Esophagus muscularis mucosa (tissue), 4 donors: ENCODE measurements around the gene CPEB1. TPM values are rescaled to one million over a fixed set of nuclear protein-coding genes. Genes with fewer than 3 reads are reported as not detected.

Experiments used
- DNase-seq: peaks from one replicate; pipeline ENCODE4 v3.0.0-alpha.2; 2017; ENCODE audit errors: extremely low spot score
- H3K27ac ChIP-seq, 4 donors: fragments of 200-600 bp; sonication (generic); replicated peaks in 1 of 4; 1 replicate in 3 of 4; 2 replicates in 1 of 4; pipeline ENCODE4 v1.5.1; 2016 to 2019; ENCODE audit warnings: mild to moderate bottlenecking in 1 of 4
- H3K27me3 ChIP-seq, 4 donors: fragments of 200-600 bp; sonication (generic); one replicate each; pipeline versions ENCODE4 v1.5.1 to v1.6.0; 2016 to 2019
- H3K36me3 ChIP-seq, 4 donors: fragments of 200-600 bp; sonication (generic); one replicate each; pipeline ENCODE4 v1.5.1; 2016 to 2019
- H3K4me1 ChIP-seq, 4 donors: fragments of 200-600 bp; sonication (generic); one replicate each; pipeline ENCODE4 v1.5.1; 2016 to 2019
- H3K4me3 ChIP-seq, 4 donors: fragments of 200-600 bp; sonication (generic); 1 replicate in 2 of 4; 2 replicates in 2 of 4; pipeline ENCODE4 v1.5.1; 2016 to 2019; ENCODE audit warnings: mild to moderate bottlenecking in 4 of 4, moderate library complexity in 1 of 4
- H3K9me3 ChIP-seq, 4 donors: fragments of 200-600 bp; sonication (generic); 1 replicate in 3 of 4; 2 replicates in 1 of 4; pipeline ENCODE4 v1.5.1; 2016 to 2019
- CTCF ChIP-seq, 3 experiments: fragments of 200-600 bp in 2 of 3; fragments of 450-650 bp in 1 of 3; sonication (generic) in 2 of 3; IDR thresholded peaks; one replicate each; pipeline ENCODE4 v1.5.1; 2017 to 2019; ENCODE audit warnings: antibody characterized with exemption in 3 of 3, mild to moderate bottlenecking in 2 of 3, moderate library complexity in 1 of 3
- EP300 ChIP-seq: sonication (generic); formaldehyde crosslinking; IDR thresholded peaks from one replicate; pipeline ENCODE4 v1.6.1; 2017; ENCODE audit warnings: antibody characterized with exemption
- POLR2A ChIP-seq: fragments of 450-650 bp; IDR thresholded peaks from one replicate; pipeline ENCODE4 v1.6.1; 2017; ENCODE audit warnings: antibody characterized with exemption, moderate library complexity, mild to moderate bottlenecking, low read depth
- POLR2AphosphoS5 ChIP-seq, 2 donors: sonication (generic); formaldehyde crosslinking; IDR thresholded peaks; one replicate each; pipeline ENCODE4 v1.6.1; 2017; ENCODE audit warnings: antibody characterized with exemption in 2 of 2
- WGBS: methylation state at CpG from one replicate; pipeline ENCODE4 v1.1.5; 2018; 5-methylcytosine and 5-hydroxymethylcytosine counted together
- intact Hi-C: fragments of 100-400 bp; cut with DNase I; formaldehyde crosslinking; loops from one replicate; pipeline ENCODE4 v1.15.1; 2023
- total RNA-seq, 4 donors: library from RNA; depleted of rRNA; stranded (reverse); fragments of >200 nt; gene quantifications; one replicate each; pipeline versions ENCODE4 v1.1.0 to v1.2.1, GENCODE V29; 2016

CPEB1 gene
- total RNA-seq, 4 donors from 2014 or later: 5.6 to 8.1 (median 5.9) TPM

GRCh38 chr15:82650046-82650670 lies 3.0 kb upstream of the CPEB1 start:
- TF ChIP-seq EP300 (no peak), CTCF (IDR thresholded peaks at IDR 0.05) (no peak), POLR2AphosphoS5 (IDR thresholded peaks at IDR 0.05) (no peak), POLR2A (no peak)
- no peak for DNase-seq
- intact Hi-C loops: no loop called here

GRCh38 chr15:82649226-82649999 lies 2.2 kb upstream of the CPEB1 start:
- Histone ChIP-seq H3K27ac (no peak overlapping the region), H3K4me1 (peaks cover 17 to 32% (median 30%) of the 10 kb centered on the region in 4 donors), H3K9me3 (no peaks in the 10 kb centered on the region), H3K4me3 (no peak overlapping the region), H3K36me3 (no peaks in the 10 kb centered on the region), H3K27me3 (peaks cover 0 to 39% (median 17%) of the 10 kb centered on the region in 4 donors)
- intact Hi-C loops: loop anchor here (5.0 kb wide), 1 partner anchor 103 kb away; no protein-coding TSS in a partner anchor
- no peak for DNase-seq
- 81% methylated on average over 11 of the region's 11 CpGs for WGBS
- TF ChIP-seq EP300 (no peak), POLR2AphosphoS5 (IDR thresholded peaks at IDR 0.05) (no peak), CTCF (IDR thresholded peaks at IDR 0.05) (no peak), POLR2A (no peak)

More at GRCh38 chr15:82650046-82650670, 3.0 kb upstream of the CPEB1 start:
- H3K4me3 ChIP-seq: no peak overlapping the region
- H3K9me3 ChIP-seq: no peaks in the 10 kb centered on the region
- H3K27ac ChIP-seq: no peak overlapping the region
- no peaks in the 10 kb centered on the region for H3K36me3 ChIP-seq
- H3K4me1 ChIP-seq: peaks cover 17 to 32% (median 30%) of the 10 kb centered on the region in 4 donors
- peaks cover 0 to 35% (median 17%) of the 10 kb centered on the region in 4 donors for H3K27me3 ChIP-seq

GRCh38 chr15:82648257-82649103 lies 1.3 kb upstream of the CPEB1 start:
- no peak for DNase-seq
- peak overlapping the region; percentile 59 to 72 (median 66) for H3K27ac ChIP-seq
- no peaks in the 10 kb centered on the region for H3K9me3 ChIP-seq
- WGBS: 31% methylated on average over 26 of the region's 41 CpGs
- H3K4me1 ChIP-seq: peaks cover 17 to 32% (median 30%) of the 10 kb centered on the region in 4 donors
- TF ChIP-seq EP300 (no peak), POLR2AphosphoS5 (IDR thresholded peaks at IDR 0.05) (no peak), CTCF (IDR thresholded peaks at IDR 0.05) (no peak), POLR2A (no peak)
- peaks cover 0 to 44% (median 17%) of the 10 kb centered on the region in 4 donors for H3K27me3 ChIP-seq
- H3K4me3 ChIP-seq: peak overlapping the region; percentile 65 to 85 (median 70)
- H3K36me3 ChIP-seq: no peaks in the 10 kb centered on the region
- intact Hi-C loops: loop anchor here (5.0 kb wide), 1 partner anchor 104 kb away; no protein-coding TSS in a partner anchor

- Histone ChIP-seq H3K9me3 (no peaks in the 10 kb centered on the region), H3K4me3 (peak overlapping the region; percentile 65 to 85 (median 70)), H3K4me1 (peaks cover 17 to 32% (median 30%) of the 10 kb centered on the region in 4 donors), H3K27me3 (peaks cover 0 to 47% (median 17%) of the 10 kb centered on the region in 4 donors), H3K27ac (peak overlapping the region; percentile 59 to 72 (median 66)), H3K36me3 (no peaks in the 10 kb centered on the region)
- no peak for DNase-seq
- no peak for TF ChIP-seq EP300
- no peak for TF ChIP-seq CTCF (IDR thresholded peaks at IDR 0.05)
- intact Hi-C loops: loop anchor here (5.0 kb wide), 1 partner anchor 104 kb away; no protein-coding TSS in a partner anchor
- WGBS: no CpG with 5 or more reads among the region's 49 CpGs
These were observed 683 bp upstream of the CPEB1 start for GRCh38 chr15:82647835-82648256.
